Activated T-helper 17 cell treated with anti-CD3 and anti-CD28 coated beads, Interleukin-2, amount 50 U/mL, for 72 hours (primary cell): ENCODE measurements around the gene CCL4L2. TPM values are rescaled to one million over a fixed set of nuclear protein-coding genes. Genes with fewer than 3 reads are reported as not detected.
A peak's percentile ranks its signal among the peaks of the same experiment; 100 is the strongest.
"Not testable (repeated sequence)": the region's sequence is repeated elsewhere in the genome, so short reads cannot be mapped to it uniquely, and the experiment has no call there.

Experiments
- ATAC-seq: fragments of 150-1000 bp; cut with Tn5 transposase; replicated peaks from 2 replicates; pipeline ENCODE4 v1.10.0; 2021; ENCODE audit warnings: mild to moderate bottlenecking, moderate library complexity
- H3K27ac Mint-ChIP-seq: one replicate; pipeline ENCODE4 v1.8.0; 2022; ENCODE audit warnings: mixed read lengths
- H3K27me3 Mint-ChIP-seq: one replicate; pipeline ENCODE4 v1.8.0; 2022; ENCODE audit warnings: mixed read lengths
- H3K36me3 Mint-ChIP-seq: one replicate; pipeline ENCODE4 v1.8.0; 2022; ENCODE audit warnings: low read depth, mild to moderate bottlenecking, mixed read lengths
- H3K4me1 Mint-ChIP-seq: one replicate; pipeline ENCODE4 v1.8.0; 2022; ENCODE audit warnings: mixed read lengths
- H3K4me3 Mint-ChIP-seq: one replicate; pipeline ENCODE4 v1.8.0; 2022; ENCODE audit warnings: mild to moderate bottlenecking, mixed read lengths
- H3K9me3 Mint-ChIP-seq: one replicate; pipeline ENCODE4 v1.8.0; 2022; ENCODE audit warnings: mixed read lengths
- total RNA-seq, 2 donors: library from RNA; stranded (reverse); gene quantifications; one replicate each; pipeline ENCODE4 v1.2.3, GENCODE V29; 2022

CCL4L2 gene
- total RNA-seq, 2 donors from 2014 or later = 2.3 to 5.5 TPM

- H3K27me3 Mint-ChIP-seq = peaks cover 31% of the 10 kb centered on the region
- H3K9me3 Mint-ChIP-seq, H3K4me1 Mint-ChIP-seq, H3K27ac Mint-ChIP-seq, H3K4me3 Mint-ChIP-seq, H3K36me3 Mint-ChIP-seq: not testable (repeated sequence)
- peak; percentile 37 for ATAC-seq
Observed at GRCh38 chr17:36206486-36206821, 4.4 kb upstream of the CCL4L2 start.

- not testable (repeated sequence) for H3K36me3 Mint-ChIP-seq, H3K4me1 Mint-ChIP-seq, H3K9me3 Mint-ChIP-seq, H3K27ac Mint-ChIP-seq, ATAC-seq, H3K4me3 Mint-ChIP-seq
- H3K27me3 Mint-ChIP-seq = peaks cover 28% of the 10 kb centered on the region
Observed at GRCh38 chr17:36207383-36207782, 3.5 kb upstream of the CCL4L2 start.

- H3K27me3 Mint-ChIP-seq = peaks cover 34% of the 10 kb centered on the region
- ATAC-seq = no peak
- H3K4me3 Mint-ChIP-seq = no peak overlapping the region
- H3K36me3 Mint-ChIP-seq = no peaks in the 10 kb centered on the region
- H3K9me3 Mint-ChIP-seq = no peaks in the 10 kb centered on the region
- H3K4me1 Mint-ChIP-seq = no peaks in the 10 kb centered on the region
- H3K27ac Mint-ChIP-seq = no peak overlapping the region
Observed at GRCh38 chr17:36209575-36209974, 1.3 kb upstream of the CCL4L2 start.

- H3K36me3 Mint-ChIP-seq, H3K9me3 Mint-ChIP-seq, H3K4me3 Mint-ChIP-seq, H3K27ac Mint-ChIP-seq, H3K4me1 Mint-ChIP-seq, ATAC-seq: not testable (repeated sequence)
- H3K27me3 Mint-ChIP-seq = peaks cover 30% of the 10 kb centered on the region
Observed at GRCh38 chr17:36211484-36212271, 815 bp downstream of the CCL4L2 start.

- H3K27me3 Mint-ChIP-seq = peaks cover 29% of the 10 kb centered on the region
- H3K9me3 Mint-ChIP-seq = no peaks in the 10 kb centered on the region
- H3K27ac Mint-ChIP-seq = no peak overlapping the region
- no peaks in the 10 kb centered on the region for H3K4me1 Mint-ChIP-seq
- no peak for ATAC-seq
- H3K36me3 Mint-ChIP-seq = no peaks in the 10 kb centered on the region
- no peak overlapping the region for H3K4me3 Mint-ChIP-seq
Observed at GRCh38 chr17:36212272-36212605, 1.4 kb downstream of the CCL4L2 start.

- Mint-ChIP-seq H3K4me3 (no peak overlapping the region), H3K27ac (no peak overlapping the region), H3K9me3 (no peaks in the 10 kb centered on the region), H3K36me3 (no peaks in the 10 kb centered on the region), H3K27me3 (peaks cover 30% of the 10 kb centered on the region), H3K4me1 (no peaks in the 10 kb centered on the region)
- no peak for ATAC-seq
Observed at GRCh38 chr17:36212966-36213365, 2.1 kb downstream of the CCL4L2 start.

- peaks cover 3% of the 10 kb centered on the region for H3K9me3 Mint-ChIP-seq
- H3K27ac Mint-ChIP-seq = no peak overlapping the region
- no peaks in the 10 kb centered on the region for H3K4me1 Mint-ChIP-seq
- no peaks in the 10 kb centered on the region for H3K36me3 Mint-ChIP-seq
- H3K4me3 Mint-ChIP-seq = no peak overlapping the region
- H3K27me3 Mint-ChIP-seq = peaks cover 34% of the 10 kb centered on the region
- no peak for ATAC-seq
Observed at GRCh38 chr17:36213695-36214094, 2.8 kb downstream of the CCL4L2 start.

GRCh38 chr17:36214918-36215317, 4.1 kb downstream of the CCL4L2 start:
- no peak for ATAC-seq
- H3K4me1 Mint-ChIP-seq = no peaks in the 10 kb centered on the region
- H3K27me3 Mint-ChIP-seq = peaks cover 36% of the 10 kb centered on the region
- H3K4me3 Mint-ChIP-seq = no peak overlapping the region
- no peak overlapping the region for H3K27ac Mint-ChIP-seq
- H3K36me3 Mint-ChIP-seq = no peaks in the 10 kb centered on the region
- H3K9me3 Mint-ChIP-seq = peaks cover 7% of the 10 kb centered on the region

- peaks cover 34% of the 10 kb centered on the region for H3K27me3 Mint-ChIP-seq
- not testable (repeated sequence) for H3K4me3 Mint-ChIP-seq, H3K9me3 Mint-ChIP-seq, H3K36me3 Mint-ChIP-seq, H3K27ac Mint-ChIP-seq, H3K4me1 Mint-ChIP-seq, ATAC-seq
Observed at GRCh38 chr17:36215406-36216308, 4.8 kb downstream of the CCL4L2 start.

GRCh38 chr17:36219556-36219955, 8.7 kb downstream of the CCL4L2 start:
- not testable (repeated sequence) for ATAC-seq, H3K36me3 Mint-ChIP-seq, H3K4me3 Mint-ChIP-seq, H3K9me3 Mint-ChIP-seq, H3K27ac Mint-ChIP-seq, H3K4me1 Mint-ChIP-seq
- H3K27me3 Mint-ChIP-seq = peaks cover 23% of the 10 kb centered on the region

- not testable (repeated sequence) for H3K4me1 Mint-ChIP-seq, H3K9me3 Mint-ChIP-seq, H3K27ac Mint-ChIP-seq, H3K4me3 Mint-ChIP-seq, H3K36me3 Mint-ChIP-seq, ATAC-seq
- H3K27me3 Mint-ChIP-seq = peaks cover 20% of the 10 kb centered on the region
Observed at GRCh38 chr17:36220737-36221580, 10.1 kb downstream of the CCL4L2 start.

- not testable (repeated sequence) for H3K4me1 Mint-ChIP-seq, H3K9me3 Mint-ChIP-seq, H3K36me3 Mint-ChIP-seq, H3K27ac Mint-ChIP-seq, H3K4me3 Mint-ChIP-seq, ATAC-seq
- H3K27me3 Mint-ChIP-seq = peaks cover 20% of the 10 kb centered on the region
Observed at GRCh38 chr17:36221581-36222100, 10.8 kb downstream of the CCL4L2 start.

- H3K9me3 Mint-ChIP-seq = not testable (repeated sequence)
- peaks cover 14% of the 10 kb centered on the region for H3K27me3 Mint-ChIP-seq
Observed at GRCh38 chr17:36222967-36223366, 12.1 kb downstream of the CCL4L2 start.

GRCh38 chr17:36229644-36230043, 18.8 kb downstream of the CCL4L2 start:
- not testable (repeated sequence) for H3K27me3 Mint-ChIP-seq, H3K4me3 Mint-ChIP-seq, H3K27ac Mint-ChIP-seq, H3K4me1 Mint-ChIP-seq, H3K36me3 Mint-ChIP-seq, ATAC-seq, H3K9me3 Mint-ChIP-seq

More at GRCh38 chr17:36222967-36223366, 12.1 kb downstream of the CCL4L2 start:
- ATAC-seq, H3K27ac Mint-ChIP-seq, H3K36me3 Mint-ChIP-seq, H3K4me1 Mint-ChIP-seq, H3K4me3 Mint-ChIP-seq: not testable (repeated sequence)
